Dendritic cell treated with granulocyte-macrophage colony-stimulating factor and Interleukin-4, amounts not matched to agents 40 ng/mL and 50 ng/mL, for 4 days (primary cell): Measurements from ENCODE around the gene ATP1A2.
"Not testable (repeated sequence)": the region's sequence is repeated elsewhere in the genome, so short reads cannot be mapped to it uniquely, and the experiment has no call there.

ENCODE experiments used
- H3K27ac Mint-ChIP-seq: one replicate; pipeline ENCODE4 v1.8.0; 2022; ENCODE audit warnings: mild to moderate bottlenecking, mixed read lengths
- H3K27me3 Mint-ChIP-seq: one replicate; pipeline ENCODE4 v1.8.0; 2022; ENCODE audit warnings: mild to moderate bottlenecking, mixed read lengths
- H3K36me3 Mint-ChIP-seq: one replicate; pipeline ENCODE4 v1.8.0; 2022; ENCODE audit warnings: low read depth, mixed read lengths
- H3K4me1 Mint-ChIP-seq: one replicate; pipeline ENCODE4 v1.8.0; 2022; ENCODE audit warnings: low read depth, mixed read lengths
- H3K4me3 Mint-ChIP-seq: one replicate; pipeline ENCODE4 v1.8.0; 2022; ENCODE audit warnings: mild to moderate bottlenecking, moderate library complexity, mixed read lengths
- H3K9me3 Mint-ChIP-seq: one replicate; pipeline ENCODE4 v1.8.0; 2022; ENCODE audit warnings: mixed read lengths
- intact Hi-C: fragments of 100-400 bp; cut with micrococcal nuclease; formaldehyde crosslinking; loops from one replicate; pipeline ENCODE4 v1.15.0; 2022

ATP1A2 gene

DNA sequence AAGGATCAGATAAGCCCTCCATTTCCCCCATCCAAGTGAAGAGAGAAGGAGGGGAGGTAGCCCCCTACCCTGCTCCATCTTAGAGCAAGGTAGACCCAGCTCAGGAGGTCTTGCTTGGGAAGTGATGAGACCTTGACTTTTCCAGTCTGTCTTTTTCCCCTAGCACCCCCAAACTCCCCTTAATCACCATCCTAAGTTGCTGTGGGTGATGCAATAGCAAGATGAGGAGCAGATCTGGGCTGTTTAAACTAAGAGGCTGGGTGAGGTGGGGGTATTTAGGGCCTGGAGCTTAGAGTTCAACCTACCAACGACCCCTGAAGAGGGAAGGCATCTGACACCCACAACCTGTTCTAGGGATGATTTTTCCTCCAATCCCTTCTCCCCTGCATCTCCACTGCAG is 1.7 kb downstream of the ATP1A2 start:
- Mint-ChIP-seq H3K27ac (no peak overlapping the region), H3K36me3 (no peaks in the 10 kb centered on the region), H3K9me3 (no peaks in the 10 kb centered on the region), H3K27me3 (peaks cover 34% of the 10 kb centered on the region), H3K4me1 (peaks cover 10% of the 10 kb centered on the region), H3K4me3 (no peak overlapping the region)
- intact Hi-C loops = no loop called here

DNA sequence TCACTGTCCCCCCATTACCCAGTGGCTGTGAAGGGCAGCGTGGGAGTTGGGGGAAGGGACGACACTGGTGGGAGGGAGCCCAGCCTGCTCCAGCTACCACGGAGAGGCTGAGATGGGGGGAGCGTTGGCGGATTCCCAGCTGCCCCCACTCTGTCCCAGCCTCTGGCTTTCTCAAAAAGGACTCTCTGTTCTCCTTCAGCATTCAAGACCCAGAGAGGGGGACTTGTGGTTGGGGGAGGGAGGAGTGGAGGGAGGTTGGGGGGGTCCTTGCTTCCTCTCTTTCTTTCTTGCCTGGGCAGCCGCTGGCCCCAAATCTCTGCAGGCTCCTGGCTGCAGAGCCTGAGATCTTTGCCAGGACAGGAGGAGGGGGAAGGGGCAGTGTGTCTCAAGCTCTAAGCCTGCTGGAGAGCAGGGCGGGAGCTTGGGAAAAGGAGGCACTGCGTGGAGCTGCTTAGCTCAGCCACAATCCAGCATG is 2.2 kb downstream of the ATP1A2 start:
- H3K27me3 Mint-ChIP-seq = peaks cover 34% of the 10 kb centered on the region
- peaks cover 10% of the 10 kb centered on the region for H3K4me1 Mint-ChIP-seq
- H3K27ac Mint-ChIP-seq = no peak overlapping the region
- intact Hi-C loops = no loop called here
- H3K4me3 Mint-ChIP-seq = no peak overlapping the region
- H3K36me3 Mint-ChIP-seq = no peaks in the 10 kb centered on the region
- H3K9me3 Mint-ChIP-seq = no peaks in the 10 kb centered on the region

GRCh38 chr1:160118928-160119327 is 3.4 kb downstream of the ATP1A2 start:
- Mint-ChIP-seq H3K27ac (no peak overlapping the region), H3K27me3 (peaks cover 35% of the 10 kb centered on the region), H3K4me3 (no peak overlapping the region), H3K36me3 (no peaks in the 10 kb centered on the region), H3K9me3 (no peaks in the 10 kb centered on the region), H3K4me1 (peaks cover 10% of the 10 kb centered on the region)
- intact Hi-C loops = no loop called here

DNA sequence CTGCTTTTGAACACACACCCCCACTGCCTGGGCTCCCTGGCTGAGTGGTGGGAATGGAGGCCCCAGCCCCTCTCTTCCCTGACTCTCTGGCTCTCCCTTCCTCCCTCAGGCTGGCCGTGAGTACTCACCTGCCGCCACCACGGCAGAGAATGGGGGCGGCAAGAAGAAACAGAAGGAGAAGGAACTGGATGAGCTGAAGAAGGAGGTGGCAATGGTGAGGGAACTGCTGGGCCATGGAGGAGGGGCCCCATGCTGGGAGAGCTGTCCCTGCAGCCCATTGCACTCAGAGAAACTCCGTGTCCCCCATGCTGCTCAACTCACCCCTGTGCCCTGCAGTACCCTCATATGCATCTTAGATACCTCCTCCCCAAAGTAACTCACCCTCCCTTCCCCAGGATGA is 5.2 kb downstream of the ATP1A2 start:
- Mint-ChIP-seq H3K9me3 (no peaks in the 10 kb centered on the region), H3K4me1 (peaks cover 10% of the 10 kb centered on the region), H3K4me3 (no peak overlapping the region), H3K27ac (no peak overlapping the region), H3K36me3 (no peaks in the 10 kb centered on the region), H3K27me3 (peaks cover 23% of the 10 kb centered on the region)
- intact Hi-C loops = no loop called here

DNA sequence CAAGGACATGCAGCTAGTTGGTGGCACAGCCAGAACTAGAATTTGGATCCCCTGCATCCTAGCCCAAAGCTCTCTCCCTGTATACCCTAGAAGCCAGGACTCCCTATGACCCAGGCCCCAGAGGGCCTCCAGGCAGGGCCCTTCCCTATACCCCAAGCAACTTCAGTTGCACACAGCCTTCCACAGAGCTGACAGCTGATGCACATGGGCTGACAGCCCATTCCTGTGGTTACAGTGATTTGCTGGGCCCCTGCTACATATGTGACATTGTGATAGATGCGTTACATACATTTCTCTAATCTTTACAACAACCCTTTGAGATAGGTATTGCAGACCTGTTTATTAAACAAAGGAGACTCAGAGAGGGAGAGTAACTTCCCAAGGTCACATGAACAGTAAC is 5.8 kb downstream of the ATP1A2 start:
- H3K36me3 Mint-ChIP-seq = no peaks in the 10 kb centered on the region
- H3K27ac Mint-ChIP-seq = no peak overlapping the region
- H3K9me3 Mint-ChIP-seq = no peaks in the 10 kb centered on the region
- peaks cover 10% of the 10 kb centered on the region for H3K4me1 Mint-ChIP-seq
- intact Hi-C loops = no loop called here
- H3K27me3 Mint-ChIP-seq = peaks cover 17% of the 10 kb centered on the region
- H3K4me3 Mint-ChIP-seq = no peak overlapping the region

DNA sequence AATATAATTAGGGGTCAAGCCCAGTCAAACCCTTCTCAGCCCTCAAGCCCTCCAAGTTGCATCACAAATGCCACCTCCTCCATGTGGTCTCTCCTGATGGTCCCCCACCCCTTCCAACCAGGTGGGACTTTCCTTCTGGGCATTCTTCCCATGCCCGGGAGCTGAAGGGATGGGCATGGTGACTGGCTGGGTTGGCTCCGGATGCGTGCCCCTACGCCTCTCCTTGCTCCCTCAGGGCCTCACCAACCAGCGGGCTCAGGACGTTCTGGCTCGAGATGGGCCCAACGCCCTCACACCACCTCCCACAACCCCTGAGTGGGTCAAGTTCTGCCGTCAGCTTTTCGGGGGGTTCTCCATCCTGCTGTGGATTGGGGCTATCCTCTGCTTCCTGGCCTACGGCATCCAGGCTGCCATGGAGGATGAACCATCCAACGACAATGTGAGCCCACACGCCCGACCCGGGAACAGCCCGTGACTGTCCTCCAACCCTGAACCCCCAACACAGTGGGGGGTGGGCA is 7.5 kb downstream of the ATP1A2 start:
- Mint-ChIP-seq H3K27me3 (peaks cover 8% of the 10 kb centered on the region), H3K9me3 (no peaks in the 10 kb centered on the region), H3K4me3 (no peak overlapping the region), H3K27ac (no peak overlapping the region), H3K4me1 (peaks cover 7% of the 10 kb centered on the region), H3K36me3 (no peaks in the 10 kb centered on the region)
- intact Hi-C loops = no loop called here

- Mint-ChIP-seq H3K9me3 (no peaks in the 10 kb centered on the region), H3K27ac (no peak overlapping the region), H3K4me1 (peaks cover 11% of the 10 kb centered on the region), H3K4me3 (no peak overlapping the region), H3K27me3 (peaks cover 7% of the 10 kb centered on the region), H3K36me3 (no peaks in the 10 kb centered on the region)
- intact Hi-C loops = no loop called here
Measured at GRCh38 chr1:160123726-160124125, 8.2 kb downstream of the ATP1A2 start.

DNA sequence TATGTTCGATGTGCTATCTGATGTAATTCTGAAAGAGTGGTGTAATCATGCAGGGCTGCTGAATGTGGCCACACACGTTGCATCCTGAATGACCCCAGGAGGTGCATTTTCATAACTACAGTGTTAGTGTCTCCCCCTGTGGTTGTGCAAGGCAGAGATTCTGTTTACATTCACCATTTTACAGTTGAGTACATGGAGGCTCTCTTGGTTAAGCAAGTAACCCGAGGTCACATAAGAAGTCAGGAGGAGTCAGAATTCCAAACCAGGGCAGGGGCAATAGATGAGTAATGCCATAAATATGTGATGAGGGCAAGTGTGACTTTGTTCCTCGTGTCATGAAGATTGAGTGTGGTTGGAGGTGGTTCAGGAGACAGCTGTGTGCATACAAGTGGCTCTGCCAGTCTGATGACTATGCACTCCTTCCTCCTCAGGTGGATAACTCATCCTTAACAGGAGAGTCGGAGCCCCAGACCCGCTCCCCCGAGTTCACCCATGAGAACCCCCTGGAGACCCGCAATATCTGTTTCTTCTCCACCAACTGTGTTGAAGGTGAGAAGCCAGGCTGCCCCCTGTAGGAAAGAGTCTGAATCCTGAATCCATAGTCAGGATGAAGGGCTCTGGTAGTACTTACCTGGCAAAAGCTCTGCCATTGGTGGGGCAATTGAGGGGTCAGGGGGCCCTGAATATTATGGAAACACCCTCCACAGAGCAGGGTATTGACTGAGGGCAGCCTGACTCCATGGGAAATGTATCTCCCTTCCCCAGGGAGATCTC is 9.3 kb downstream of the ATP1A2 start:
- no peak overlapping the region for H3K27ac Mint-ChIP-seq
- H3K27me3 Mint-ChIP-seq = peaks cover 12% of the 10 kb centered on the region
- H3K4me1 Mint-ChIP-seq = peaks cover 6% of the 10 kb centered on the region
- intact Hi-C loops = no loop called here
- no peaks in the 10 kb centered on the region for H3K36me3 Mint-ChIP-seq
- no peaks in the 10 kb centered on the region for H3K9me3 Mint-ChIP-seq
- no peak overlapping the region for H3K4me3 Mint-ChIP-seq

DNA sequence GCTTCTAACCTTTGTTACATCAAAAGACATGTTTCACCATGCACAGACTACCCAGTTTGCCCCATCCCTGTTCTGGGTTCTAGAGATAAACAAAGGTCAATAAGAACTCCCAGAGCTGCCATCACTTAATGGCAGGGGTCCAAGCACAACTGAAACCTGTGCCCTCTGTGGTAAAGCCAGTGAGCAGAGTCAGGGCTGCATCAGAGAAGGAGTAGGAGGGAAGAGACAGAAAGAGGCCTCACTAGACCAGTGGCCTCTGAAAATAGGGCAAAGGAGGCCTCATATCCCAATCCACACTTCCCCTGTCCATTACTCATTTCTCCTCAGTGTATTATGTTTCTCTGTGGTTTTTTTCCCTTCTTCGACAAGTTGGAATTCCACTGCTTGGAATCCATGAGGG is 10.2 kb downstream of the ATP1A2 start:
- intact Hi-C loops = no loop called here
- H3K27ac Mint-ChIP-seq = no peak overlapping the region
- peaks cover 8% of the 10 kb centered on the region for H3K4me1 Mint-ChIP-seq
- H3K9me3 Mint-ChIP-seq = no peaks in the 10 kb centered on the region
- peaks cover 14% of the 10 kb centered on the region for H3K27me3 Mint-ChIP-seq
- no peaks in the 10 kb centered on the region for H3K36me3 Mint-ChIP-seq
- no peak overlapping the region for H3K4me3 Mint-ChIP-seq

DNA sequence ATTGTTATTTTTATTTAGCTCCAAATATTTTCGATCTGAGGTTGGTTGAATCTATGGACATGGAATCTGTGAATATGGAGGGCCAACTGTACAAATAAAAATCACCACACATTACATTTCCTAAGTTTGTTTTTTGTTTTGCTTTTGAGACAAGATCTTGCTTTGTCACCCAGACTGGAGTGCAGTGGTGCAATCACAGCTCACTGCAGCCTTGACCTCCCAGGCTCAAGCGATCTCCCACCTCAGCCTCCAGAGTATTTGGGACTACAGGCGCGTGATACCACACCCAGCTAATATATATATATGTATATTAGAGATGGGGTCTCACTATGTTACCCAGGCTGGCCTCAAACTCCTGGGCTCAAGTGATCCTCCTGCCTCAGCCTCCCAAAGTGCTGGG is 10.8 kb downstream of the ATP1A2 start:
- H3K27ac Mint-ChIP-seq, H3K36me3 Mint-ChIP-seq, H3K4me3 Mint-ChIP-seq, intact Hi-C loops, H3K9me3 Mint-ChIP-seq: not testable (repeated sequence)
- peaks cover 14% of the 10 kb centered on the region for H3K27me3 Mint-ChIP-seq
- peaks cover 11% of the 10 kb centered on the region for H3K4me1 Mint-ChIP-seq

GRCh38 chr1:160127381-160127780 is 11.8 kb downstream of the ATP1A2 start:
- no peaks in the 10 kb centered on the region for H3K36me3 Mint-ChIP-seq
- H3K9me3 Mint-ChIP-seq = no peaks in the 10 kb centered on the region
- H3K27ac Mint-ChIP-seq = no peak overlapping the region
- intact Hi-C loops = no loop called here
- H3K4me3 Mint-ChIP-seq = no peak overlapping the region
- peaks cover 11% of the 10 kb centered on the region for H3K4me1 Mint-ChIP-seq
- H3K27me3 Mint-ChIP-seq = peaks cover 22% of the 10 kb centered on the region

GRCh38 chr1:160127865-160128523 is 12.4 kb downstream of the ATP1A2 start:
- Mint-ChIP-seq H3K27me3 (peaks cover 25% of the 10 kb centered on the region), H3K4me3 (no peak overlapping the region), H3K4me1 (peaks cover 11% of the 10 kb centered on the region), H3K9me3 (no peaks in the 10 kb centered on the region), H3K36me3 (no peaks in the 10 kb centered on the region), H3K27ac (no peak overlapping the region)
- intact Hi-C loops = no loop called here

DNA sequence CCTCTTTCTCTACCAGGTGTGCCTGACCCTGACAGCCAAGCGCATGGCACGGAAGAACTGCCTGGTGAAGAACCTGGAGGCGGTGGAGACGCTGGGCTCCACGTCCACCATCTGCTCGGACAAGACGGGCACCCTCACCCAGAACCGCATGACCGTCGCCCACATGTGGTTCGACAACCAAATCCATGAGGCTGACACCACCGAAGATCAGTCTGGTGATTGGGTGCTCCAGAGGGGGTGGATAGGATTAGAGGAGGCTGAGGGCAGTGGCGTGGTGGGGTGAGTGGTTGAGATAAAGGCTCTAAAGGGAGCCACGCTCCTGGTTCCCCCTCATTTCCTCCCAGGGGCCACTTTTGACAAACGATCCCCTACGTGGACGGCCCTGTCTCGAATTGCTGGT is 13.1 kb downstream of the ATP1A2 start:
- Mint-ChIP-seq H3K9me3 (no peaks in the 10 kb centered on the region), H3K36me3 (no peaks in the 10 kb centered on the region), H3K4me3 (no peak overlapping the region)

GRCh38 chr1:160129046-160129445 is 13.5 kb downstream of the ATP1A2 start:
- intact Hi-C loops = no loop called here
- Mint-ChIP-seq H3K4me1 (peaks cover 16% of the 10 kb centered on the region), H3K36me3 (no peaks in the 10 kb centered on the region), H3K27ac (no peak overlapping the region), H3K4me3 (no peak overlapping the region), H3K27me3 (peaks cover 24% of the 10 kb centered on the region), H3K9me3 (no peaks in the 10 kb centered on the region)

More for the DNA sequence above, 13.1 kb downstream of the ATP1A2 start:
- Mint-ChIP-seq H3K27me3 (peaks cover 25% of the 10 kb centered on the region), H3K4me1 (peaks cover 12% of the 10 kb centered on the region), H3K27ac (no peak overlapping the region)
- intact Hi-C loops = no loop called here
